SK-N-SH treated with all-trans-retinoic acid at 6 μM for 48 hours (cell line): ENCODE data around the gene CDCA4.

Experiments used
- ATAC-seq: fragments of 200-7000 bp; cut with Tn5 transposase; 3 replicates; pipeline ENCODE4 v1.9.1; 2020; ENCODE audit warnings: mild to moderate bottlenecking, moderate library complexity
- ARNTL ChIP-seq: fragments of 450-650 bp; formaldehyde crosslinking; IDR thresholded peaks from 2 replicates; pipeline ENCODE4 v1.5.0; 2020; ENCODE audit warnings: low read depth, mild to moderate bottlenecking, moderate library complexity, borderline replicate concordance
- BACH2 ChIP-seq: fragments of 250-450 bp; sonication (Bioruptor Pico); IDR thresholded peaks from 2 replicates; pipeline ENCODE4 v1.9.0; 2021; ENCODE audit warnings: mild to moderate bottlenecking, borderline replicate concordance
- CSDC2 ChIP-seq: fragments of 250-450 bp; sonication (Bioruptor Pico); IDR thresholded peaks from 2 replicates; pipeline ENCODE4 v1.5.0; 2020; ENCODE audit warnings: mild to moderate bottlenecking, moderate library complexity
- ESRRG ChIP-seq: fragments of 250-450 bp; sonication (Bioruptor Pico); IDR thresholded peaks from 2 replicates; pipeline ENCODE4 v1.6.1; 2021; ENCODE audit warnings: mild to moderate bottlenecking
- GLIS3 ChIP-seq: fragments of 250-450 bp; sonication (Bioruptor Pico); IDR thresholded peaks from 2 replicates; pipeline ENCODE4 v1.5.0; 2020; ENCODE audit warnings: mild to moderate bottlenecking, moderate library complexity
- ISL1 ChIP-seq: fragments of 250-450 bp; sonication (Bioruptor Pico); IDR thresholded peaks from 2 replicates; pipeline ENCODE4 v2.1.2; 2022; ENCODE audit warnings: mild to moderate bottlenecking, moderate library complexity
- PPARA ChIP-seq: fragments of 250-450 bp; sonication (Bioruptor Pico); IDR thresholded peaks from 2 replicates; pipeline ENCODE4 v1.5.0; 2020; ENCODE audit warnings: mild to moderate bottlenecking, borderline replicate concordance
- RARB ChIP-seq: fragments of 250-450 bp; sonication (Bioruptor Pico); IDR thresholded peaks from 2 replicates; pipeline ENCODE4 v1.8.0; 2021; ENCODE audit warnings: mild to moderate bottlenecking, moderate library complexity
- SNAI2 ChIP-seq: fragments of 250-450 bp; sonication (Bioruptor Pico); IDR thresholded peaks from 2 replicates; pipeline ENCODE4 v1.5.0; 2020; ENCODE audit warnings: mild to moderate bottlenecking, moderate library complexity
- TCF4 ChIP-seq: fragments of 250-450 bp; sonication (Bioruptor Pico); IDR thresholded peaks from 2 replicates; pipeline ENCODE4 v1.8.0; 2021; ENCODE audit warnings: mild to moderate bottlenecking, moderate library complexity, borderline replicate concordance
- TOX ChIP-seq: fragments of 250-450 bp; sonication (Bioruptor Pico); IDR thresholded peaks from 2 replicates; pipeline ENCODE4 v1.8.0; 2021; ENCODE audit warnings: mild to moderate bottlenecking, moderate library complexity, borderline replicate concordance
- ZC3H10 ChIP-seq: fragments of 250-450 bp; sonication (Bioruptor Pico); IDR thresholded peaks from 2 replicates; pipeline ENCODE4 v1.5.1; 2021; ENCODE audit warnings: mild to moderate bottlenecking, moderate library complexity
- ZFP3 ChIP-seq: fragments of 250-450 bp; sonication (Bioruptor Pico); IDR thresholded peaks from 2 replicates; pipeline ENCODE4 v1.5.0; 2020; ENCODE audit warnings: mild to moderate bottlenecking, moderate library complexity
- ZFP30 ChIP-seq: fragments of 450-650 bp; formaldehyde crosslinking; IDR thresholded peaks from 2 replicates; pipeline ENCODE4 v1.5.0; 2022; ENCODE audit warnings: mild to moderate bottlenecking, moderate library complexity
- ZNF565 ChIP-seq: fragments of 450-650 bp; formaldehyde crosslinking; conservative IDR thresholded peaks from 2 replicates; pipeline ENCODE4 v1.5.0; 2020; ENCODE audit warnings: low read depth, mild to moderate bottlenecking, moderate library complexity
- ZNF70 ChIP-seq: fragments of 450-650 bp; formaldehyde crosslinking; IDR thresholded peaks from 2 replicates; pipeline ENCODE4 v1.5.0; 2020; ENCODE audit warnings: mild to moderate bottlenecking, moderate library complexity
- ZNF8 ChIP-seq: fragments of 450-650 bp; formaldehyde crosslinking; IDR thresholded peaks from 2 replicates; pipeline ENCODE4 v1.5.0; 2020; ENCODE audit warnings: mild to moderate bottlenecking, moderate library complexity
- TF ChIP-seq, protein P1 (sequence below): fragments of 250-450 bp; sonication (Bioruptor Pico); IDR thresholded peaks from 2 replicates; pipeline ENCODE4 v1.8.0; 2020; ENCODE audit warnings: mild to moderate bottlenecking, moderate library complexity, borderline replicate concordance
- TF ChIP-seq, protein P2 (sequence below): fragments of 250-450 bp; sonication (Bioruptor Pico); IDR thresholded peaks from 2 replicates; pipeline ENCODE4 v1.8.0; 2021; ENCODE audit warnings: low read depth, mild to moderate bottlenecking, moderate library complexity, borderline replicate concordance
- TF ChIP-seq, protein P3 (sequence below): fragments of 250-450 bp; sonication (Bioruptor Pico); IDR thresholded peaks from 2 replicates; pipeline ENCODE4 v1.5.1; 2021; ENCODE audit warnings: mild to moderate bottlenecking, moderate library complexity
- TF ChIP-seq, protein P4 (sequence below): fragments of 250-450 bp; sonication (Bioruptor Pico); IDR thresholded peaks from 2 replicates; pipeline ENCODE4 v1.5.0; 2020; ENCODE audit warnings: mild to moderate bottlenecking, moderate library complexity
- TF ChIP-seq, protein P5 (sequence below): fragments of 250-450 bp; sonication (Bioruptor Pico); IDR thresholded peaks from 2 replicates; pipeline ENCODE4 v1.5.1; 2020; ENCODE audit warnings: low read depth, mild to moderate bottlenecking, moderate library complexity

The CDCA4 gene

DNA sequence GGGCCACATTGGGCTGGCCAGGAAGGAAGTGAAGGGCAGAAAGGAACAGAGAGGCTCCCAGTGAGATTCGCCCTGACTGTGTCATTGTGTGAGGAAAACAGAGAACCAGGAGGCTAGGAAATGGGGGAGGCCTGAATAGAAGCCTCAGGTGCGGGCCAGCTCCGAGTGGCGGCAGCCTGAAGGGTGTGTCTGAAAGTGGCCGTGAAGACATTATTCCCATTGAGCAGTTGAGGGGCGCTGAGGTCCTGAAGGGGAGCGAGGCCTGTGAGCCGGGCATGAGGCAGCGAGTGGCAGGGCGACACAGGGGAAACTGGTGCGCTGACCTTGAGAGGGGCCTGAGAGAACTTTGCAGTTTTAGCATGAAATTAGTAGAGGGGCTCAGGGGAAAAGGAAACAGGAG, 28.4 kb downstream of the CDCA4 start (continued):
- TF ChIP-seq ZNF565 (CRISPR knock-in tag) = no peak
- TF ChIP-seq ISL1 (CRISPR knock-in tag) = no peak
- no peak for TF ChIP-seq ZFP30

DNA sequence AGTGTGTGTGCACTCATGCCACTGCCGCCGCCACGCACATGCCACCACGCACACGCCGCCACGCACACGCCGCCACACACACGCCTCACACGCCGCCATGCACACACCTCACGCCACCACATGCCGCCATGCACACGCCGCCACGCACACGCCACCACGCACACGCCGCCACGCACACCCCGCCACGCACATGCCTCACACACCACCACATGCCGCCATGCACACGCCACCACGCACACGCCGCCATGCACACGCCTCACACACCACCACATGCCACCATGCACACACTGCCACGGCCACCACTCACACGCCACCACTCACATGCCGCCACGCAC, 29.0 kb downstream of the CDCA4 start:
- TF ChIP-seq ZFP3 (no peak), ZNF565 (CRISPR knock-in tag) (no peak), RARB (no peak), ZFP30 (no peak), GLIS3 (CRISPR knock-in tag) (no peak), ARNTL (CRISPR knock-in tag) (no peak), TCF4 (CRISPR knock-in tag) (no peak), ZNF70 (CRISPR knock-in tag) (no peak), BACH2 (no peak), ESRRG (CRISPR knock-in tag) (no peak), ZNF8 (CRISPR knock-in tag) (no peak), PPARA (CRISPR knock-in tag) (no peak), TOX (no peak), SNAI2 (CRISPR knock-in tag) (no peak), CSDC2 (CRISPR knock-in tag) (no peak)
- TF ChIP-seq, protein P1, sequence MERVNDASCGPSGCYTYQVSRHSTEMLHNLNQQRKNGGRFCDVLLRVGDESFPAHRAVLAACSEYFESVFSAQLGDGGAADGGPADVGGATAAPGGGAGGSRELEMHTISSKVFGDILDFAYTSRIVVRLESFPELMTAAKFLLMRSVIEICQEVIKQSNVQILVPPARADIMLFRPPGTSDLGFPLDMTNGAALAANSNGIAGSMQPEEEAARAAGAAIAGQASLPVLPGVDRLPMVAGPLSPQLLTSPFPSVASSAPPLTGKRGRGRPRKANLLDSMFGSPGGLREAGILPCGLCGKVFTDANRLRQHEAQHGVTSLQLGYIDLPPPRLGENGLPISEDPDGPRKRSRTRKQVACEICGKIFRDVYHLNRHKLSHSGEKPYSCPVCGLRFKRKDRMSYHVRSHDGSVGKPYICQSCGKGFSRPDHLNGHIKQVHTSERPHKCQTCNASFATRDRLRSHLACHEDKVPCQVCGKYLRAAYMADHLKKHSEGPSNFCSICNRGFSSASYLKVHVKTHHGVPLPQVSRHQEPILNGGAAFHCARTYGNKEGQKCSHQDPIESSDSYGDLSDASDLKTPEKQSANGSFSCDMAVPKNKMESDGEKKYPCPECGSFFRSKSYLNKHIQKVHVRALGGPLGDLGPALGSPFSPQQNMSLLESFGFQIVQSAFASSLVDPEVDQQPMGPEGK (CRISPR knock-in tag) = no peak
- TF ChIP-seq, protein P2, sequence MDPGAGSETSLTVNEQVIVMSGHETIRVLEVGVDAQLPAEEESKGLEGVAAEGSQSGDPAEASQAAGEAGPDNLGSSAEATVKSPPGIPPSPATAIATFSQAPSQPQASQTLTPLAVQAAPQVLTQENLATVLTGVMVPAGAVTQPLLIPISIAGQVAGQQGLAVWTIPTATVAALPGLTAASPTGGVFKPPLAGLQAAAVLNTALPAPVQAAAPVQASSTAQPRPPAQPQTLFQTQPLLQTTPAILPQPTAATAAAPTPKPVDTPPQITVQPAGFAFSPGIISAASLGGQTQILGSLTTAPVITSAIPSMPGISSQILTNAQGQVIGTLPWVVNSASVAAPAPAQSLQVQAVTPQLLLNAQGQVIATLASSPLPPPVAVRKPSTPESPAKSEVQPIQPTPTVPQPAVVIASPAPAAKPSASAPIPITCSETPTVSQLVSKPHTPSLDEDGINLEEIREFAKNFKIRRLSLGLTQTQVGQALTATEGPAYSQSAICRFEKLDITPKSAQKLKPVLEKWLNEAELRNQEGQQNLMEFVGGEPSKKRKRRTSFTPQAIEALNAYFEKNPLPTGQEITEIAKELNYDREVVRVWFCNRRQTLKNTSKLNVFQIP (CRISPR knock-in tag) = no peak
- TF ChIP-seq, protein P3, sequence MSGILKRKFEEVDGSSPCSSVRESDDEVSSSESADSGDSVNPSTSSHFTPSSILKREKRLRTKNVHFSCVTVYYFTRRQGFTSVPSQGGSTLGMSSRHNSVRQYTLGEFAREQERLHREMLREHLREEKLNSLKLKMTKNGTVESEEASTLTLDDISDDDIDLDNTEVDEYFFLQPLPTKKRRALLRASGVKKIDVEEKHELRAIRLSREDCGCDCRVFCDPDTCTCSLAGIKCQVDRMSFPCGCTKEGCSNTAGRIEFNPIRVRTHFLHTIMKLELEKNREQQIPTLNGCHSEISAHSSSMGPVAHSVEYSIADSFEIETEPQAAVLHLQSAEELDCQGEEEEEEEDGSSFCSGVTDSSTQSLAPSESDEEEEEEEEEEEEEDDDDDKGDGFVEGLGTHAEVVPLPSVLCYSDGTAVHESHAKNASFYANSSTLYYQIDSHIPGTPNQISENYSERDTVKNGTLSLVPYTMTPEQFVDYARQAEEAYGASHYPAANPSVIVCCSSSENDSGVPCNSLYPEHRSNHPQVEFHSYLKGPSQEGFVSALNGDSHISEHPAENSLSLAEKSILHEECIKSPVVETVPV (CRISPR knock-in tag) = no peak
- TF ChIP-seq, protein P4, sequence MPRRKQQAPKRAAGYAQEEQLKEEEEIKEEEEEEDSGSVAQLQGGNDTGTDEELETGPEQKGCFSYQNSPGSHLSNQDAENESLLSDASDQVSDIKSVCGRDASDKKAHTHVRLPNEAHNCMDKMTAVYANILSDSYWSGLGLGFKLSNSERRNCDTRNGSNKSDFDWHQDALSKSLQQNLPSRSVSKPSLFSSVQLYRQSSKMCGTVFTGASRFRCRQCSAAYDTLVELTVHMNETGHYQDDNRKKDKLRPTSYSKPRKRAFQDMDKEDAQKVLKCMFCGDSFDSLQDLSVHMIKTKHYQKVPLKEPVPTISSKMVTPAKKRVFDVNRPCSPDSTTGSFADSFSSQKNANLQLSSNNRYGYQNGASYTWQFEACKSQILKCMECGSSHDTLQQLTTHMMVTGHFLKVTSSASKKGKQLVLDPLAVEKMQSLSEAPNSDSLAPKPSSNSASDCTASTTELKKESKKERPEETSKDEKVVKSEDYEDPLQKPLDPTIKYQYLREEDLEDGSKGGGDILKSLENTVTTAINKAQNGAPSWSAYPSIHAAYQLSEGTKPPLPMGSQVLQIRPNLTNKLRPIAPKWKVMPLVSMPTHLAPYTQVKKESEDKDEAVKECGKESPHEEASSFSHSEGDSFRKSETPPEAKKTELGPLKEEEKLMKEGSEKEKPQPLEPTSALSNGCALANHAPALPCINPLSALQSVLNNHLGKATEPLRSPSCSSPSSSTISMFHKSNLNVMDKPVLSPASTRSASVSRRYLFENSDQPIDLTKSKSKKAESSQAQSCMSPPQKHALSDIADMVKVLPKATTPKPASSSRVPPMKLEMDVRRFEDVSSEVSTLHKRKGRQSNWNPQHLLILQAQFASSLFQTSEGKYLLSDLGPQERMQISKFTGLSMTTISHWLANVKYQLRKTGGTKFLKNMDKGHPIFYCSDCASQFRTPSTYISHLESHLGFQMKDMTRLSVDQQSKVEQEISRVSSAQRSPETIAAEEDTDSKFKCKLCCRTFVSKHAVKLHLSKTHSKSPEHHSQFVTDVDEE (CRISPR knock-in tag) = no peak
- no peak for ATAC-seq

DNA sequence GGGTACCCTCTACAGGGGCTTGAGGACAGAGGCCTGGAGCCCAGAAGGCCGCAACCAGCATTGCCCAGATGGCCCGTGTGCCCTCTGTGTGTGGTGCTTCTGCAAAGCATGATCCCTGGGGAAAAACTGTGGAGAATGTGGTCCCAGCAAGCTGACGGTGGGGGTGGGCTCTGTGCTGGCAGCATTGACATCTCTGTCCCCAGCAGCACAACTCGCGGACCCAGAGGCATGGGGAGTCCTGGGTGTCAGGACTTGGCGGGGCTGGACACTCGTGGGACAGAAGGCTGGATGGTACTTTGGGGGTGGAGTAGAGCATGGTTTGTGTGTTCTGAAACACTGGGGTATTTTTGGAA, 31.0 kb downstream of the CDCA4 start:
- no peak for ATAC-seq
- TF ChIP-seq, protein P3 (CRISPR knock-in tag) = no peak
- TF ChIP-seq, protein P2 (CRISPR knock-in tag) = no peak
- TF ChIP-seq ESRRG (CRISPR knock-in tag) (no peak), ZNF8 (CRISPR knock-in tag) (no peak), ZC3H10 (CRISPR knock-in tag) (no peak), SNAI2 (CRISPR knock-in tag) (no peak)
- TF ChIP-seq, protein P1 (CRISPR knock-in tag) = no peak
- TF ChIP-seq, protein P5, sequence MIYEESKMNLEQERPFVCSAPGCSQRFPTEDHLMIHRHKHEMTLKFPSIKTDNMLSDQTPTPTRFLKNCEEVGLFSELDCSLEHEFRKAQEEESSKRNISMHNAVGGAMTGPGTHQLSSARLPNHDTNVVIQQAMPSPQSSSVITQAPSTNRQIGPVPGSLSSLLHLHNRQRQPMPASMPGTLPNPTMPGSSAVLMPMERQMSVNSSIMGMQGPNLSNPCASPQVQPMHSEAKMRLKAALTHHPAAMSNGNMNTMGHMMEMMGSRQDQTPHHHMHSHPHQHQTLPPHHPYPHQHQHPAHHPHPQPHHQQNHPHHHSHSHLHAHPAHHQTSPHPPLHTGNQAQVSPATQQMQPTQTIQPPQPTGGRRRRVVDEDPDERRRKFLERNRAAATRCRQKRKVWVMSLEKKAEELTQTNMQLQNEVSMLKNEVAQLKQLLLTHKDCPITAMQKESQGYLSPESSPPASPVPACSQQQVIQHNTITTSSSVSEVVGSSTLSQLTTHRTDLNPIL = no peak
